Posterior cingulate gyrus (tissue), 11 donors: Measurements from ENCODE around the gene CTNNA2.
"Not testable (repeated sequence)": the region's sequence is repeated elsewhere in the genome, so short reads cannot be mapped to it uniquely, and the experiment has no call there.

Experiments
- DNase-seq, 10 donors: peaks; one replicate each; pipeline versions ENCODE4 v3.0.0 to v3.0.0-alpha.2; 2020 to 2021; ENCODE audit warnings: mixed read lengths in 3 of 10
- intact Hi-C: fragments of 100-400 bp; cut with DNase I; formaldehyde crosslinking; loops from one replicate; pipeline ENCODE4 v1.15.1; 2023

The CTNNA2 gene

DNA sequence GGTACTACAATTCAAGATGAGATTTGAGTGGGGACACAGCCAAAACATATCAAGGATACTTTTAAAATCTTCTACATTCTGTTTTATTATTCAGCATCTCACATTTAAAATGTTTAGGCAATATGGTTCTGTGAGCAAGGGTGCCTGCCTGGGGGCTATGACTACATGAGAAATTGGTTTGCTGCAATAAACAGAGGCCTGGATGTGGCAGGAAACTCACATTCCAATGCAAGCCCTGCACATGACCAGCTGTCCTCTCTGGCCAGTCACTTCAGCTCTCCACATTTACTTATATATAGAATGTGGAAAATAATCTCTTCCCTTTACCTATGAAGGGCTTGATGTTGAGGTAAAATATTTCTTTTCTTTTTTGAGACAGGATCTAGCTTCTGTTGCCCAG lies 598.3 kb downstream of the CTNNA2 start:
- intact Hi-C loops: no loop called here
- DNase-seq: no peak

DNA sequence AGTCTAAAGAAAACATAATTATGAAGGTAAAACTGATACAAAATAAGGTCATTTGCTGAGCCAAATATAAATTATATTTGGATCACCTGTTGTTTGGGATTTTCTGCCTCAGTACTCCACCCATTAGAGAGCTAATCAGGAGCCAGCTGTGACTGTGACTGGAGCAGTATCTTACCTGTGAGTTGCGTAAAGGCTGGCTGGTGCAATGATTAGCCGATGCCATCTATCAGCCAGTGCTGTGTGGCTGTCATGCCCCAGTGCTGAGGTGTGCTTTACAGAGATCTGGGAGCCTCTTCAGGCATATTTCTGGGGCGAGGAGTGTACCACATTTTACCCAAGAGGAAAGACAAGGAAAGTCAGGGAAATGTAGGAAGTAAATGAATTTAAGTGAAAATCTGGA lies 599.9 kb downstream of the CTNNA2 start:
- intact Hi-C loops: no loop called here
- no peak for DNase-seq

DNA sequence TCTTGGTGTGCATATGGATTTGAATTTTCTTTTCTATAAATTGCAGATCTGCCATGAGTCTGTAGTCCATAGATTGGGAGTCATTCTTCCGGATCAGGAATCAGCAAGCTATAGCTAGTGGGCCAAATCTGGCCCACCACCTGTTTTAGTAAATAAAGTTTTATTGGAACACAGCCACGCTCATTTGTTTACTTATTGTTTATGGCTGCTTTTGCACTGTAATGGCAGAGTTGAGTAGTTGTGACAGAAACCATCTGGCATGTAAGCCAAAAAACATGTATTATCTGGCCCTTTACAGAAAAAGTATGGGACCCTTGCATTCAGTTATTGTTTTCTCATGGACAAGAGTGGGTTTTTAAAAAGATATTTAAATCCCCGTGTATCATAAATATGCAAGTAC lies 600.5 kb downstream of the CTNNA2 start:
- intact Hi-C loops: no loop called here
- no peak for DNase-seq

DNA sequence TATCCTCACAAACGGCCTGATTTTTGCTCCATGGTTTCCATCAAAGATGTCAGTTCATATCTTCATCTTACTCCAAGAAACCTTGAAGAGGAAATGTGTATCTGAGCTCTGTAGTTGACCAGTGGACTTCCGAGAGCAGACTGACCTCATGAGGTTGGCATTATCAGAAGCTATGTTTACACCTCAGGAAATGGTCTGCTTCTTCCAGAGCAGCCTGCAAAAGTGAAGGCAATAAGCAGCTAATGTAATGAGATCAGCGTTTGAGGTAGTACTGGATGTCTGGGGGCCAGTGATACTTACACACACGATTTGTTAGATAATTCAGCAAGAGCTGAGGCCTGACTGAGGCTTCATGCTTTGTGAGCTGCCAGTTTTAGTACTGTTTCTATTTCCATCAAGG lies 602.0 kb downstream of the CTNNA2 start:
- DNase-seq: no peak
- intact Hi-C loops: no loop called here

DNA sequence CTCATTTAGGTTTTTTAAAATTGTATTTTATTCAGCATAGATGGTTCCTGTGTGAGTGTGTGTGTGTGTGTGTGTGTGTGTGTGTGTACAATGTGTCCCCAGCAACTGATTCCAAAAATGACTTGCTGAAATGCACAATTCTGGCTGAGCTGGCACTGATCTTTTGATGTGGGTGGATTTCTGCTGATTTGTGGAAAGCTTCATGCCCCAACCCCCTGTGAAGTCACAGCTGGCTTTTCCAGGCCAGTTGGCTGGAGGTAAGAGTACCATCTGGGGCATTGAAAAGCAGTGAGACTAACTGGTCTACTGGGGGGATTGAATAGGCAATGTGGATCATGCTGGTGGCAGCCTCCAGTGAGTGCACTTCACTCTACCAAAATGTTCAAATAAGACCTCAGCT lies 604.5 kb downstream of the CTNNA2 start:
- peak in 5 of 10 donors; percentile 30 to 81 (median 41) for DNase-seq
- intact Hi-C loops: no loop called here

DNA sequence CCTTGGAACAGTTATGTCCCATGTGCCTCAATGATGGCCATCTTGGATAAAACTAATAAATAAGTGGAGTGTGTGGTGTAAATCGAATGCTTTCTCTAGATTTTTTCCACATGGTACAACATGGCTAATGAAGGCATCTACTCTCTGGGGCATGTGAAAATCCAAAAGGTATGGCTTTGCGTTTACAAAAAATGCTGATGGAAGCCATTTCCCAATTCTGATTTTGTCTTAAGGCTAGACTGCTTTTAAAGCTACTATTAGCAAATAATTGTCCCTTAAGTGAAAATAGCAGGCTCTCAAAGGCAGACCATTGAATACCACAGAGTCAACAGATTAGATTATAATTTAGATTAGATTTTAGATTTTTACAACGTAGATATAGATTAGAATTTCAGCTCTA lies 608.0 kb downstream of the CTNNA2 start:
- DNase-seq: no peak
- intact Hi-C loops: no loop called here

DNA sequence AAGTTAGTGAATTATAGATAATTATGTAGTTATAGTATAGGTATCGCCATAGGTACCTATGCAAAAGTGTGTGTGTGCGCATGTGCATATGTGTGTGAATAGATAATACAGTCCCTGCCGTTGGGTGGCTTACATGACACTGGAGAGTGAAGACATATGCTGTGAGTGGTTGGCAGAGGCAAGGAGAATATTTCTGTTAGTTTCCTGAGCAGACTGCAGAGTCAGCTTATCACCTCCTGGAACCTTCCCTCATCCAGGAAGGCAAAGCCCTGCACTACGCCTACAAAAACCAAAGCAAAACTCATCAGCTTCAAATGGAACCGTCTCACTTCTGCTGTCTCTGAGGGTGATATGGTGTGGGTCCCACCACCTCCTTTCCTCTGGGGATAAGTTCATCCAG lies 609.8 kb downstream of the CTNNA2 start:
- intact Hi-C loops: no loop called here
- no peak for DNase-seq

DNA sequence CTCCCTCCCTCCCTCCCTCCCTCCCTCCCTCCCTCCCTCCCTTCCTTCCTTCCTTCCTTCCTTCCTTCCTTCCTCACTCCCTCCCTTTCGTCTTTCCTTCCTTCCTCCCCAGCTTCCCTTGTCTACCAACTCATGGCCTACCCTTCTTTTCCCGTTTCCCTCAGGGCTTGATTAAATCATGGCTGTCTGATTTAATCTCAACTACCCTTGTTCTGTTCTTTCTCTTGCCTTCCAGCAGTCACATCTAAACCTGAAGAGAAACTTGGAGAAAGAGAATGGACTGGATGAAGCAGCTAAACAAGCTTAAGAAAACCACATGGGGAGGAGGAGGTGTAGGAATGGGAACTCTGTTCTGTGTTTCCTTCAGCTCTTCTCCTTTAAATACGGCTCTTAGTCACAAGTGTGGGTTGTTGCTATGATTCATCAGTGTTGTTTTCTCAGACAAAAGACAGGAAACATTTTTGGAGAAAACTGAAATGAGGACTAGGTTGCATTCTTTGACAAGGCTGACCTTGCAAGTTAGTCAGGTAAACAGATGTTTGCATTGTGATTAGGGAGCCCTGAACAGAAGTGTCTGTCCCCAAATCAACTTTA lies 613.8 kb downstream of the CTNNA2 start:
- no peak for DNase-seq
- intact Hi-C loops: no loop called here

DNA sequence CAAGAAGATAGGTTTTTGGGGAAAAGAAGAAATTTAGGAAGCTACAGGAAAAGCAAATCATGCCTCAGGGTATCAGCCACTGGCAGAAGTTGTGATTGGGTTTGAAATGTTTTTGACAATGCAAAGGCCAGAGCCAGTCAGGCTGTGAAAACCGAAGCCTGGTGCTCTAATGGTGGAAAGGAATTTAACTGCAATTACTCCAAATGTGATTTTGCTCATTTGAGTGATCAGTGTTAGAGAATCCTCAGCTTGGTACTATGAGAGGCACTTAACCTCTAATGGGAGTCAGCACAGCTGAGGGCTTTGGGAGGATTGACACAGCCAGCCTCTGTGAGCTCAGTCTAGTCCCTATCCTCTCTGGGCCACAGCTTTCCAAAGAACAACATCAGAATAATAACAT lies 615.2 kb downstream of the CTNNA2 start:
- intact Hi-C loops: no loop called here
- no peak for DNase-seq

DNA sequence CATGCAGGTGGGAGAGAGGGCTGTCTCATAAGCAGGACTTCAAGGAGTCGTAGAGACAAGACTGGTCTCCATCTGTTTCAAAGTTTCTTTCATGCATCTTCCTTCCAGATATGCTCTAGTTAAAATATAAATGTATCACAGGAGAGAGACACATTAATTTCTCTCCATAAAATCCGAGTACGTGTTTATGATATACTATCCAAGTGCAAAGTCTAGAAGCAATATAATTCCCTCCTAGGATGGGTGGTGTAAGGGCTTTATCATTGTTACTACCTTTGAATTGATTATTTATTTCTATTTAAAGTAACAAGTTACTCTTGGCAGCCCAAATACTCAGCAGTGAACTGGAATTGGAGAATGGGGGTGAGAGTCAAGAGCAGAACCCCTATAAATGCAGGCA lies 619.4 kb downstream of the CTNNA2 start:
- intact Hi-C loops: no loop called here
- DNase-seq: no peak

DNA sequence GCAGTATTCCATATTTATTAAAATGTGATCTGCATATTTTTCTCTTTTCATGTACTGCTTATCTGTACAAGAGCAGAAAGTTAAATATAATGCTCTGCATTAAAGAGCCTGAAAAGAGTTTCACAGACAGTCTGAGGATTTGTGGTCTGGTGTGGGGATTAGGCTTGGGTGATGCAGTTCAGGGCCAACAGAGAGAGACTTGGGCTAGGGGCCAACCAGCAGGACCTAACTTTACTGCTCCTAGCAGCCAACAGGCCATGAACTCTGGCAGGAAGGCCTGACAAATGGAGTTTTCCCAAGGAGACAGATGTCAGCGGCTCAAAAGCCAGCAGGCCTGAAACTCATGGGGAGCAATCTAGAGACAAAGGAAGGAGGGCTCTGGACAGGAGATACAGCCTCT lies 622.1 kb downstream of the CTNNA2 start:
- DNase-seq: no peak
- intact Hi-C loops: no loop called here

DNA sequence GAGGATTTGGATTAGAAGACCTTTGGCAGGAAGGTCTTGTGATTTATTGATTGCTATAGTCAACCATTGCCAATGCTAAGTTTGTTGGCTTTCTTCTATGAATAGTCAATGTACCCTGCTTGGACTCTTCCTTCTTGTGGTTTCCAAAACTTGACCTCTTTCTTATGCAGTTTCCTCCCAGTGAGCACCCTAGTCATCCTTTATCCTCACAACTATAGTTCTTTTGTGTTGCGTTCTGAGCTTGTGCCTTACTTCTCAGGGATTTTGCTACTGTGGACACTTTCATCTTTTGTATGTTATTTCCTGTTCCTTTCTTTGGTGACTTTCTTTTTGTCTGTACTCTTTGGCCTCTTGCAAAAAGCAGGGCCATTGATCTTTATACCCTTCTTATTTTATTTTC lies 623.5 kb downstream of the CTNNA2 start:
- no peak for DNase-seq
- intact Hi-C loops: no loop called here

DNA sequence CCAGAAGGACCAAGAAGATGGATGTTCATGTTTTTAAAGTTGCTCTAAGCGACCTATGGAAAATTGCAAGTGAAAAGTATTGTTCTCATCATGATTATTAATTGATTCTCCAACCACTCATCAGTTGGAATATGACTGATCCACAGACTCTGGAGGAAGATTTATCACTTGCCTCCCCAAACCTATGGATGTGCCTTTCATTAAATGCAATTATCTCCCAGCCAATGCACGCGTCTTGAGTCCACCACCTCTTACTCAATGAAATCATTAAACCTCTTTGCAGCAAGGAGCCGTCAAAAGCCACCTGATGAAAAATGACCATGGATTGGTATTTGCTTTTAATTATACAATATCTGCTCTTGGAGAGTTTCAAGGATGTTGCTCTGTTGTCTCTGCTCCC lies 626.1 kb downstream of the CTNNA2 start:
- intact Hi-C loops: no loop called here
- no peak for DNase-seq

DNA sequence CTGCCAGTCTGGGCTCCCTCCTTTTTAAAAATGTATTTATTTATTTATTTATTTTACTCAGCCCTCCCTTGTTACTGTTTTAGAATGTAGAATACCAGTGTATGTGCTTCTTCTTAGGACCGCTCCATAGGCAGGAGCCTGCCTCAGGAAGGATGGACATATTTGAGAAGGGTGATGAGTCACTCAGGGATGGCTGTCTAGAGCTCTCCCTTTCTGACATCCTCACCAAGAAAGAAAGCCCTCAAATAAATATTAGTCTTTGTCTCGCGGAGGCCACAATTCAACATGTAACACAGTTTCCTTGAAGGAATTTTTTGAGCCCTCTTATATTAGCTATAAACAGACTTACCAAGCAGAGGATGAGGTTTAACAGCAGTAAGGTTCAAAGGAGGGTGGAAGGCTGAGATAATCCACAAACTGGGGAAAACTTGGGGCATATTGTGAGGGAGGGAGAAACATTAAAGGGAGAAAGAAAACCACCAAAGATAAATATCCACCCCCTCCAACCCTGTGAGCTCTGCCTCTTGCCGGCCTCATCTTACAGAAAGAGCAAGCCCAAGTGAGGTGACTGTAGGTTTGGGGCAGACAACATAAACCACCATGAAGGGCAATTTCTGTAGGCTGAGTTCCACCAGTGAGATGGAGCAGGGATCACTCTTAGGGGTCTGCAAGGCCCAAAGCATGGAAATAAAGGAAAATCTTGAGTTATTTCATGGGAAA lies 628.3 kb downstream of the CTNNA2 start:
- intact Hi-C loops: no loop called here
- DNase-seq: no peak

DNA sequence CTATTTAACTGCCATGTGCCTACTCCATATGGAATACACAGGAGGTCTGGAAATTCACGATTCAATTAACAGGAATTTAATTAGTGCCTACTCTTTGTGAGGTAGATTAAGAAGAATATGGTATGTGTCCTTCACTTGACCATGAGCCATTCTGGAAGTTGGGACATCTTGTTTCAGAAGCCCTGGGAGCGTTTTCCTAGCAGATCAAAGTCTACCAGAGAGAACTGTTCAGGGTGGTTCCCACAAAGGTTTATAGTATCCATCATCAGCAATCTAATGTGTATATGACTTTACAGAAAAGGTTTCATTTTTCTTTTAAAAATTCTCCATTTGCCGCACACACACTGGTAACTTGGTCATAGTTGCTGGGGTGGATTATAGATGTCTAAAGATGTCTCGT lies 632.6 kb downstream of the CTNNA2 start:
- intact Hi-C loops: no loop called here
- no peak for DNase-seq

DNA sequence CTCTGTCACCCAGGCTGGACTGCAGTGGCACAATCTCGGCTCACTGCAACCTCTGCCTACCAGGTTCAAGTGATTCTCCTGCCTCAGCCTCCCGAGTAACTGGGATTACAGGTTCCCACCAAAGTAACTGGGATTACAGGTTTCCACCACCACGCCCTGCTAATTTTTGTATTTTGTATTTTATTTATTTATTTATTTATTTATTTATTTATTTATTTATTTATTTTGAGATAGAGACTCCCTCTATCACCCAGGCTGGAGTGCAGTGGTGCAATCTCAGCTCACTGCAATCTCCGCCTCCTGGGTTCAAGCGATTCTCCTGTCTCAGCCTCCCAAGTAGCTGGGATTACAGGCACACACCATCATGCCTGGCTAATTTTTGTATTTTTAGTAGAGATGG lies 633.9 kb downstream of the CTNNA2 start:
- DNase-seq, intact Hi-C loops: not testable (repeated sequence)

DNA sequence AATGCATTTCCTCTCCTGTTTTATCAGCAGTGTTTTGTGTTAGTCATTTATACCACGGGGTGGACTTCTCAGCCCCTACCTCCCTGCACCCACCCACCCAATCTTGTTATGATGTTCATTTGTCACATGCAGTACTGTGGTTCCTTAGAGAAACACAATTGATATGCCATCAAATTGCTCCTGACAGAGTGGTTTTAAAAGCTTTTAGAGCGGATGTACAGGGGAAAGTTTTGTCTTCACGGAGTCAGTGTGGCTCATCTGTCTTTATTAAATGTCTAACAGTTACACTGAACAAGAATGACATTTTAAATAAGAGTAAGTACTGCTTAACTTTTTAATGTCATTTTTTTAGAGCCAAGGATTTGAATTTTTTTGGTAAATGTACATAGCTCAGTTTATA lies 634.8 kb downstream of the CTNNA2 start:
- DNase-seq: no peak
- intact Hi-C loops: no loop called here

DNA sequence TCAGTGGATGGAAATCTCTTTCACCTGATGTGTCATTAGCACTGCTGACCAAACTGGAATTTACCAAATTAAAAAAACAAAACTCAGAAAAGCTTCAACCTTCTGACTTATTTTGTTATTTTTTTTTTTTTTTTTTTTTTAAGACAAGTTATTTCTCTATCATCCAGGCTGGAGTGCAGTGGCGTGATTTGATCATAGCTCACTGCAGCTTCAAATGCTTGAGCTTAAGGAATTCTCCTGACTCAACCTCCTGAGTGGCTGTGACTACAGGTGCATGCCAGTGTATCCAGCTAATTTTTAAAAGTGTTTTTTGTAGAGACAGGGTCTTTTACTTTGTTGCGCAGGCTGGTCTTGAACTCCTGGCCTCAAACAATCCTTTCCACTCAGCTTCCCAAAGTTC lies 636.1 kb downstream of the CTNNA2 start:
- no peak for DNase-seq
- intact Hi-C loops: no loop called here

DNA sequence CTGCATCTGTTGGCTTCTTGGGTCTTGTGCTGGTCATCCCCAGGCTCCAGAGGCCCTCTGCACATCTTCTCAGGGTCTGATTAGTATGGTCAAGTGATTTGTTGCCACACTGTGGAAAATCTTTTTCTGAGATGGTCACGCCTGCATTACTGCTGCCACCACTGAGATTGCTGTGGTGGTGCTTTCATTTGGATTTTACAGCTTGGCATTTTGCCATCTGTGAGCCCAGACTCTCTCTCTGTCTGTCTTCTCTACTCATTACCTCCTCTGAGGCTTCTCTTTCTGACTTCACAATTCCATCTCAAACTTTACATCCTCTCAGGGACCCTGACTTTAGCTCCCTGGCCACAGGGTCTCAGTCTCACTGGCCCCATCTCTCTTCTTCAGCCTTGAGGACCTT lies 637.1 kb downstream of the CTNNA2 start:
- no peak for DNase-seq
- intact Hi-C loops: no loop called here

DNA sequence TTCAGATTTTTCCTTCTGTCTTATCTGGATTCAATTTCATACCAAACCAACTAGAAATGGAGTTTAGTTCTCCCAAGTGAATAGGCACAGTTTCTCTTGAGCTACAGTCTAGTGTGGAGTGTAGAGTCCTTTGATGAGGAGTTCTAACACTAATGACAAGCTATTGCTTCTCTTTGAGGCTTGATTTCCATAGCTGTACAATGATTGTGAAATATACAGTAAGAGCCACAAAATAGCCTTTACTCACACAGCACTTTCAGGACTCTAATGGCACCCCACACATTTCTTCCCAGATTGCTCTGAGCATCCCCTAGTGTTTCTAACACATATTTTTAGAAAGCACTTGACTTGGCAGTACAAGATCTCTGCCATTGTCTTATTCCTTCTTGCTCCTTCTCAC lies 638.4 kb downstream of the CTNNA2 start:
- intact Hi-C loops: no loop called here

DNA sequence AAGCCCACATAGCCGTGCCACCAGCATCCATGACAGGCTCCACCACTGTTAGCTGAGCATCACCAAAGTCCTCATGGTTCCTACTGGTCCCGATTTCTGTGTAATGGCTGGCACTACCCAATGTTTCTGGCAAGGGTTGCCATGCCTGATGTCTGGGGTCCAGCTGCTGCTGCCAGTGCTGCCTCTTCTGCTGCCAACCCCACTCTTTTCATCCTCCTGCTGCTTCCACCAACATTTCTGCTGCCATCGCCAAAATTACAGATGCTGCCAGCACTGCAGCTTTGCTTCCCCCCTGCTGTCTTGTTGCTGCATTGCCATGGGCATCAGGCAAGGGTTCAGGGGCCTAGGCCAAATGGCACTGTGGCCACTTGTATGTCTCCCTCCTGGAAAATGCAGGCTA lies 638.8 kb downstream of the CTNNA2 start:
- intact Hi-C loops: no loop called here
- DNase-seq: peak in 5 of 10 donors; percentile 8 to 79 (median 70)

More for the DNA sequence above, 638.4 kb downstream of the CTNNA2 start:
- DNase-seq: no peak

DNA sequence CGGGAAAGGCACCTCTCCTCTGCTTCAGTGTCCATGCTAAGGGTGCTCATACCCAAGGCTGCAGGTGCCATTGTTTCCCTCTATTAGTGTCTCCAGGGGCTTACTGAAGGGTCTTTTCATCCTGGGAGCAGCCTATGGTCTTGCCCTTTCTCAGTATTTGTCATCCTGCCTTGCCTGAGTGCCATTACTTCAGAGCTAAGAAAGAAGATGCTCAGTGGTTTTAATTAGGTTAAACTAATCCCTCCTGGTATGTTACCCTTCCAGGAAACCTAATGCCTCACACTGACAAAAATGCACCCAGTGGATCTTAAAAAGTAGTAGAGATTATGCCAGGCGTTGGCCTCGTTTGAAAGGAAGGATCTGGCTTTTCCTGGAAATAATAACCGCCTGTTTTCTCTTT lies 640.3 kb downstream of the CTNNA2 start:
- intact Hi-C loops: no loop called here
- no peak for DNase-seq

DNA sequence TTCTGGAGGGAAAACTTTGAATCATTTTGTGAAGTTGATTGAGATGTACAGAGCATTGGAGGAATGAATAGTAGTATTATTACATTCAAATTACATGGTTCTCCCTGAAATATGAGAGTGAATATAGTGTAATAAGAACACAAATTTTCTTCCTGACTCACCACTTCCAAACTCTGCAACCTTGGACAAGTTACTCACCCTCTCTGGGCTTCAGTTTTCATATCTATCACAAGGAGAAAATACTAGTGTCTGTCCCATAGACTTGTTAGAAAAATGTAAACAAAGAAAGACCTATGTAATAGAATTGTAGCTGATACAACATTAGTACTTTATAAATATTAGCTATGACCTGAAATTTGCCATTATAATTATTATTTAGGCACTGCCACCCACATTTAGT lies 640.9 kb downstream of the CTNNA2 start:
- intact Hi-C loops: no loop called here

More for the DNA sequence above, 640.9 kb downstream of the CTNNA2 start:
- DNase-seq: no peak
